ENCODE measurements around the gene PCNX3. TPM values are rescaled to one million over a fixed set of nuclear protein-coding genes. Genes with fewer than 3 reads are reported as not detected.
A peak's percentile ranks its signal among the peaks of the same experiment; 100 is the strongest.

The PCNX3 gene
- total RNA-seq (2021; ENCODE audit: unreplicated experiment), result 74.5 TPM
- 82.2 TPM for polyA plus RNA-seq (2012; ENCODE audit: insufficient read length)
- Bru-seq, nascent RNA, result percentile 80 among the genes with signal in this experiment
- percentile 89 among the genes with signal in this experiment for BruChase-seq, experiment 1, labeled RNA remaining after a 2-hour chase
- BruChase-seq, experiment 2, labeled RNA remaining after a 6-hour chase, result percentile 89 among the genes with signal in this experiment
- long read RNA-seq, partial matches to known transcripts, result 67 of 89 reads
- long read RNA-seq, other reads (novel, unspliced or antisense), result 21 of 89 reads

DNA sequence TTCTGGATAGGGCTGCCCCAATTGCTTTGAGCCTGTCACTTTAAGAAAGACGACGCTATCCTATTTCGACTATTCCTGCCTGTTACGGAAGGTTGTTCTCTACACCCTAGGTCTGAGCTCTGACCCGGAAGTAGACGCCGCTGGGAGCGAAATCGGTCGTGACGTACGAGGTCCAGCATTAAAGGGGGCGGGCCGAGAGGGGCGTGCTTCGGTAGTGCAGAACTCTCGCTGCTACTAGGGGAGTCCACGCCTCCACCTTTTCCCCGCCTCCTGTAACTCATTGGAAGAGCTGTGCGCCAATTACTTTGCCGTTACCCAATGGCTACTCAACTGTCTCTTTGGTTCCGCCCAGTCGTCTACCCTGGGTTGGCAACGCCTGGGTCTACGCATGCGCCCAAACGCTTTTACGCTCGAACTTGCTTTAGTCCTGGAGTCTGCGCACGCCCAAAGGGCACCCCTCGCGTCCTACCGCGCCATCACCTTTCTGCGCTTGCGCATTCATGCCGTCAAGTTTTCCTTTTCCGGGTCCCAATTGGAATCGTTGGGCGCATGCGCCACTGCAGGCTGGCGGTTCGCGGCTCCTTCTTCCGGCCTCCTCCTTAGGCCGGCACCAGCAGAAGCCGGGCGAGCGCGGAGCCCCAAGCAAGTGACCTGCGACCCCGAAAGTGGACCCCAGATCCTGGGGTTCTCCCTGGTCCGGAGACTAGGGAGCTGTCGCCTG is at the start of gene PCNX3:
Gene PCNX3 (plus strand): TSS at position 548 of the 721 bp plus-strand sequence. CDS start 536 bp downstream, outside the sequence.
- peak; percentile 88 for ATAC-seq

More for the DNA sequence above, at the start of gene PCNX3:
- 0 out of 2 replicates have a peak, but pooled peaks have one; percentile 47 for TF ChIP-seq SIN3A (IDR thresholded peaks at IDR 0.05; ENCODE audit: borderline replicate concordance, insufficient read depth, low read depth, low read length)
- TF ChIP-seq POLR2AphosphoS5 (IDR thresholded peaks at IDR 0.05; ENCODE audit: low read depth, low read length), result peak; percentile 74
- TF ChIP-seq, protein P1, sequence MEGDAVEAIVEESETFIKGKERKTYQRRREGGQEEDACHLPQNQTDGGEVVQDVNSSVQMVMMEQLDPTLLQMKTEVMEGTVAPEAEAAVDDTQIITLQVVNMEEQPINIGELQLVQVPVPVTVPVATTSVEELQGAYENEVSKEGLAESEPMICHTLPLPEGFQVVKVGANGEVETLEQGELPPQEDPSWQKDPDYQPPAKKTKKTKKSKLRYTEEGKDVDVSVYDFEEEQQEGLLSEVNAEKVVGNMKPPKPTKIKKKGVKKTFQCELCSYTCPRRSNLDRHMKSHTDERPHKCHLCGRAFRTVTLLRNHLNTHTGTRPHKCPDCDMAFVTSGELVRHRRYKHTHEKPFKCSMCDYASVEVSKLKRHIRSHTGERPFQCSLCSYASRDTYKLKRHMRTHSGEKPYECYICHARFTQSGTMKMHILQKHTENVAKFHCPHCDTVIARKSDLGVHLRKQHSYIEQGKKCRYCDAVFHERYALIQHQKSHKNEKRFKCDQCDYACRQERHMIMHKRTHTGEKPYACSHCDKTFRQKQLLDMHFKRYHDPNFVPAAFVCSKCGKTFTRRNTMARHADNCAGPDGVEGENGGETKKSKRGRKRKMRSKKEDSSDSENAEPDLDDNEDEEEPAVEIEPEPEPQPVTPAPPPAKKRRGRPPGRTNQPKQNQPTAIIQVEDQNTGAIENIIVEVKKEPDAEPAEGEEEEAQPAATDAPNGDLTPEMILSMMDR (IDR thresholded peaks at IDR 0.05), result no peak
- TF ChIP-seq TCF7L2 (IDR thresholded peaks at IDR 0.05; ENCODE audit: low read depth, low read length), result 0 out of 2 replicates have a peak, but pooled peaks have one; percentile 13
- TF ChIP-seq, protein P2, sequence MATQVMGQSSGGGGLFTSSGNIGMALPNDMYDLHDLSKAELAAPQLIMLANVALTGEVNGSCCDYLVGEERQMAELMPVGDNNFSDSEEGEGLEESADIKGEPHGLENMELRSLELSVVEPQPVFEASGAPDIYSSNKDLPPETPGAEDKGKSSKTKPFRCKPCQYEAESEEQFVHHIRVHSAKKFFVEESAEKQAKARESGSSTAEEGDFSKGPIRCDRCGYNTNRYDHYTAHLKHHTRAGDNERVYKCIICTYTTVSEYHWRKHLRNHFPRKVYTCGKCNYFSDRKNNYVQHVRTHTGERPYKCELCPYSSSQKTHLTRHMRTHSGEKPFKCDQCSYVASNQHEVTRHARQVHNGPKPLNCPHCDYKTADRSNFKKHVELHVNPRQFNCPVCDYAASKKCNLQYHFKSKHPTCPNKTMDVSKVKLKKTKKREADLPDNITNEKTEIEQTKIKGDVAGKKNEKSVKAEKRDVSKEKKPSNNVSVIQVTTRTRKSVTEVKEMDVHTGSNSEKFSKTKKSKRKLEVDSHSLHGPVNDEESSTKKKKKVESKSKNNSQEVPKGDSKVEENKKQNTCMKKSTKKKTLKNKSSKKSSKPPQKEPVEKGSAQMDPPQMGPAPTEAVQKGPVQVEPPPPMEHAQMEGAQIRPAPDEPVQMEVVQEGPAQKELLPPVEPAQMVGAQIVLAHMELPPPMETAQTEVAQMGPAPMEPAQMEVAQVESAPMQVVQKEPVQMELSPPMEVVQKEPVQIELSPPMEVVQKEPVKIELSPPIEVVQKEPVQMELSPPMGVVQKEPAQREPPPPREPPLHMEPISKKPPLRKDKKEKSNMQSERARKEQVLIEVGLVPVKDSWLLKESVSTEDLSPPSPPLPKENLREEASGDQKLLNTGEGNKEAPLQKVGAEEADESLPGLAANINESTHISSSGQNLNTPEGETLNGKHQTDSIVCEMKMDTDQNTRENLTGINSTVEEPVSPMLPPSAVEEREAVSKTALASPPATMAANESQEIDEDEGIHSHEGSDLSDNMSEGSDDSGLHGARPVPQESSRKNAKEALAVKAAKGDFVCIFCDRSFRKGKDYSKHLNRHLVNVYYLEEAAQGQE (IDR thresholded peaks at IDR 0.05; ENCODE audit: insufficient read depth in 1 of 2, low read depth in 2 of 2, low read length in 1 of 2), result peak in 1 of 2 experiments; percentile 46; a peak in 1 of 4 replicates
- Histone ChIP-seq H3K9me3 (ENCODE audit: control insufficient read depth, insufficient read depth, low read depth, low read length) (no peaks in the 10 kb centered on the region), H3K4me1 (ENCODE audit: control insufficient read depth, insufficient read depth, low read length) (peaks cover 40% of the 10 kb centered on the region), H3K27ac (ENCODE audit: low read length) (peak within 1 kb of the TSS; percentile 92), H3K27me3 (ENCODE audit: control insufficient read depth, insufficient read depth, low read length) (no peaks in the 10 kb centered on the region), H3K36me3 (ENCODE audit: control insufficient read depth, insufficient read depth, low read length) (peaks cover 18% of the 10 kb centered on the region), H3K4me3 (ENCODE audit: low read depth in 2 of 2, low read length in 2 of 2) (peak within 1 kb of the TSS; percentile 88 to 97)
- no TSS peak for BruUV-seq (replicated peaks)
- in situ Hi-C loops (cut with HindIII; ENCODE audit: low pct_unique_long_range_greater_than_20kb, low sequenced_read_pairs), result no loop called here
- DNase-seq (ENCODE audit: low read depth, low spot score), result peak; percentile 100
- intact Hi-C loops (cut with micrococcal nuclease; ENCODE audit: unreplicated experiment), result loop anchor here (2.0 kb wide), 1 partner anchor 39 kb away; the partner anchor contains the start of gene EHBP1L1
- POLR2A ChIA-PET, result interaction anchor here (0.6 to 1.0 kb wide), 3 partner anchors 8 to 44 kb away, joined by 3 to 5 read pairs (median 4); no protein-coding TSS in a partner anchor
- CTCF ChIA-PET, result interaction anchor here (0.7 to 1.2 kb wide), 3 partner anchors 23 to 43 kb away, joined by 3 to 5 read pairs (median 4); partner anchors contain the start of genes EHBP1L1, FAM89B and SIPA1

Data from Panc1 (cell line).